Heart right ventricle (tissue), 16 donors: ENCODE data around the gene FADD. TPM values are rescaled to one million over a fixed set of nuclear protein-coding genes. Genes with fewer than 3 reads are reported as not detected.

Source experiments
- ATAC-seq, 8 donors: fragments of 200-7000 bp; cut with Tn5 transposase; one replicate each; pipeline ENCODE4 v1.9.1; 2020; ENCODE audit warnings: mild to moderate bottlenecking in 8 of 8, moderate library complexity in 8 of 8, moderate number of reproducible peaks in 1 of 8
- DNase-seq, 2 donors: peaks; one replicate each; pipeline ENCODE4 v3.0.0-alpha.2; 2020
- H3K27ac ChIP-seq, 10 donors: fragments of 200-600 bp; sonication (generic) in 2 of 10; one replicate each; pipeline versions ENCODE4 v1.5.0 to v1.8.0; 2020 to 2022; ENCODE audit warnings: mild to moderate bottlenecking in 3 of 10
- H3K27me3 ChIP-seq, 7 donors: fragments of 200-600 bp; one replicate each; pipeline ENCODE4 v1.8.0; 2021 to 2022; ENCODE audit warnings: mild to moderate bottlenecking in 2 of 7
- H3K36me3 ChIP-seq, 9 donors: fragments of 200-600 bp; sonication (generic) in 1 of 9; one replicate each; pipeline versions ENCODE4 v1.5.0 to v1.8.0; 2020 to 2022; ENCODE audit warnings: mild to moderate bottlenecking in 2 of 9
- H3K4me1 ChIP-seq, 9 donors: fragments of 200-600 bp; sonication (generic) in 1 of 9; one replicate each; pipeline versions ENCODE4 v1.5.0 to v1.8.0; 2020 to 2022; ENCODE audit warnings: mild to moderate bottlenecking in 4 of 9
- H3K4me3 ChIP-seq, 10 donors: fragments of 200-600 bp; sonication (generic) in 2 of 10; one replicate each; pipeline versions ENCODE4 v1.5.0 to v1.8.0; 2020 to 2022; ENCODE audit warnings: mild to moderate bottlenecking in 7 of 10, moderate library complexity in 2 of 10
- H3K9me3 ChIP-seq, 11 donors: fragments of 200-600 bp in 10 of 11; sonication (generic) in 2 of 11; one replicate each; pipeline versions ENCODE4 v1.5.0 to v1.8.0; 2013 to 2022; ENCODE audit warnings: mild to moderate bottlenecking in 2 of 11, control low read depth in 1 of 11, moderate library complexity in 1 of 11
- WGBS, 2 donors: extraction: QIAGEN DNeasy Blood & Tissue Kit; methylation state at CpG; one replicate each; pipeline ENCODE4 v1.1.7; 2013; ENCODE audit warnings: inconsistent platforms in 1 of 2; 5-methylcytosine and 5-hydroxymethylcytosine counted together
- intact Hi-C, 10 donors: fragments of 100-400 bp; cut with DNase I; formaldehyde crosslinking; loops; one replicate each; pipeline versions ENCODE4 v1.11.1 to v1.14.2; 2022
- polyA plus RNA-seq, 2 donors: library from polyadenylated mRNA; stranded (reverse); fragments of 200-250 nt; gene quantifications; one replicate each; pipeline ENCODE4 v1.2.3, GENCODE V29; 2013
- total RNA-seq, 10 donors: library from RNA; stranded (reverse); fragmentation: NEBNext Ultra II Directional in 3 of 10; extraction: Animal tissue kit (Norgen Biotek cat#: 25700) in 3 of 10; gene quantifications; one replicate each; pipeline versions ENCODE4 v1.2.1 to v1.2.4, GENCODE V29; 2021 to 2023
- TF ChIP-seq, protein P1 (sequence below), 9 donors: fragments of 200-600 bp; sonication (generic) in 2 of 9; IDR thresholded peaks; one replicate each; pipeline versions ENCODE4 v1.5.0 to v1.8.0; 2021 to 2022; ENCODE audit warnings: antibody characterized with exemption in 9 of 9, mild to moderate bottlenecking in 5 of 9, moderate library complexity in 1 of 9
- donor health status: Arrhythmogenic right ventricular cardiomyopathy.
- donor health status: ischemic (EF 13 %, LVEDD 7.1; RV severe dilation, severe dysfunction).
- donor health status: healthy with polysubstance abuse.
- donor health status: DM: no; HTN: yes; CAD: no.
- donor health status: DM: no; HTN: no; CAD: no.
- donor health status: ischemic (EF 25% LVEDD 6.9; RV normal size, moderate dysfunction).
- donor health status: ischemic (EF 25% LVEDD 5.7; RV mildly dilated, moderate dysfunction).
- donor health status: healthy.
- donor health status: DM: yes; HTN: yes; CAD: no.
- donor health status: Ischemic cardiomyopathy.
- donor health status: ischemic (EF 35%, LVEDD 5.7; RV mildly dilated, moderate dysfunction).
- donor health status: nonischemic (EF 11% LVEDD 7.7; RV severe dilation, severe dysfunction).
- donor health status: DM: yes; HTN: yes; CAD: no.
- donor health status: PGD.
- donor health status: ischemic (EF 29% LVEDD 5.4; RV normal size, mild dysfunction).
- donor health status: nonischemic (EF 23%, LVEDD 6.1; RV moderate dilation, normal function).

The FADD gene
- total and polyA plus RNA-seq, 12 donors, result 4.8 to 16.9 (median 9.0) TPM

DNA sequence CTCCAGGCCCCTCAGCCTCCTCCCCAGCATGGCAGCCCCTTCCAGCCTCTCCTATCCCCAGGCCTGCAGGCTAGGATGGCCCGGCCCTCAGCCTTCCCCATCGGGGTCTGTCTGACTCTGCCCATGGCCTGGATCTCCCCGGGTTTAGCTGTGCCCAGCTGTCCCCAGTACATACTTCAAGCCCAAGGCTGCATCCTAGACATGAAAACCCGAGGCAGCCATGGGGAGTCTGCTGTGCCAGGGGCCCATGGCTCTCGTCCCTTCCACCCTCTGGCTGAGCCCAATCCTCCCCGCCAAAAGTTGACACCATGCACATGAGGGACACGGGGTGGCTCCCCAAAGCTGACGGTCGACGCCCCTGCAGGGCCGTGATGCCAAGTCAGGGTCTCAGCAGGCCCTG lies 22.2 kb upstream of the FADD start:
- no peaks in the 10 kb centered on the region for H3K4me1 ChIP-seq
- 85 to 87% methylated on average over 11 of the region's 11 CpGs for WGBS, 2 donors
- no peaks in the 10 kb centered on the region for H3K9me3 ChIP-seq
- H3K4me3 ChIP-seq, result no peak overlapping the region
- peaks cover 0 to 66% (median 0%) of the 10 kb centered on the region in 9 donors for H3K36me3 ChIP-seq
- no peak overlapping the region for H3K27ac ChIP-seq
- no peak for ATAC-seq
- intact Hi-C loops, result no loop called here
- TF ChIP-seq, protein P1, sequence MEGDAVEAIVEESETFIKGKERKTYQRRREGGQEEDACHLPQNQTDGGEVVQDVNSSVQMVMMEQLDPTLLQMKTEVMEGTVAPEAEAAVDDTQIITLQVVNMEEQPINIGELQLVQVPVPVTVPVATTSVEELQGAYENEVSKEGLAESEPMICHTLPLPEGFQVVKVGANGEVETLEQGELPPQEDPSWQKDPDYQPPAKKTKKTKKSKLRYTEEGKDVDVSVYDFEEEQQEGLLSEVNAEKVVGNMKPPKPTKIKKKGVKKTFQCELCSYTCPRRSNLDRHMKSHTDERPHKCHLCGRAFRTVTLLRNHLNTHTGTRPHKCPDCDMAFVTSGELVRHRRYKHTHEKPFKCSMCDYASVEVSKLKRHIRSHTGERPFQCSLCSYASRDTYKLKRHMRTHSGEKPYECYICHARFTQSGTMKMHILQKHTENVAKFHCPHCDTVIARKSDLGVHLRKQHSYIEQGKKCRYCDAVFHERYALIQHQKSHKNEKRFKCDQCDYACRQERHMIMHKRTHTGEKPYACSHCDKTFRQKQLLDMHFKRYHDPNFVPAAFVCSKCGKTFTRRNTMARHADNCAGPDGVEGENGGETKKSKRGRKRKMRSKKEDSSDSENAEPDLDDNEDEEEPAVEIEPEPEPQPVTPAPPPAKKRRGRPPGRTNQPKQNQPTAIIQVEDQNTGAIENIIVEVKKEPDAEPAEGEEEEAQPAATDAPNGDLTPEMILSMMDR (IDR thresholded peaks at IDR 0.05), result no peak
- peaks cover 0 to 4% (median 0%) of the 10 kb centered on the region in 7 donors for H3K27me3 ChIP-seq
- DNase-seq, result no peak

DNA sequence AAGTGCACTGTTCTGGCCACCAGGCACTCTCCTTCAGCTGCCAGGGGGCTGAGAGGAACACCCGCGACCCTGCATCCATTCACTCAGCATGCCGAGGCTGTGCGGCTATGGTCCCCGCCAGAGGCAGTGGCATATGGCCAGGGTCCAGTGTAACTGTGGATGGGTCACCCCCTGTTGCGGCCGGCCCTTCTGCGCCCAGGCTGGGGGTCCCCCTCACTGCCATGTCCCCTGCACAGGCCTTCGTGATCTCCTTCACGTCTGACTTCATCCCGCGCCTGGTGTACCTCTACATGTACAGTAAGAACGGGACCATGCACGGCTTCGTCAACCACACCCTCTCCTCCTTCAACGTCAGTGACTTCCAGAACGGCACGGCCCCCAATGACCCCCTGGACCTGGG lies 20.8 kb upstream of the FADD start:
- Histone ChIP-seq H3K9me3 (no peaks in the 10 kb centered on the region), H3K27me3 (peaks cover 0 to 4% (median 0%) of the 10 kb centered on the region in 7 donors), H3K4me3 (no peak overlapping the region), H3K4me1 (no peaks in the 10 kb centered on the region), H3K27ac (no peak overlapping the region), H3K36me3 (peaks cover 0 to 73% (median 0%) of the 10 kb centered on the region in 9 donors)
- TF ChIP-seq, protein P1 (IDR thresholded peaks at IDR 0.05), result no peak
- intact Hi-C loops, result no loop called here
- WGBS, 2 donors, result 91 to 92% methylated on average over 18 of the region's 18 CpGs
- no peak for ATAC-seq
- no peak for DNase-seq

DNA sequence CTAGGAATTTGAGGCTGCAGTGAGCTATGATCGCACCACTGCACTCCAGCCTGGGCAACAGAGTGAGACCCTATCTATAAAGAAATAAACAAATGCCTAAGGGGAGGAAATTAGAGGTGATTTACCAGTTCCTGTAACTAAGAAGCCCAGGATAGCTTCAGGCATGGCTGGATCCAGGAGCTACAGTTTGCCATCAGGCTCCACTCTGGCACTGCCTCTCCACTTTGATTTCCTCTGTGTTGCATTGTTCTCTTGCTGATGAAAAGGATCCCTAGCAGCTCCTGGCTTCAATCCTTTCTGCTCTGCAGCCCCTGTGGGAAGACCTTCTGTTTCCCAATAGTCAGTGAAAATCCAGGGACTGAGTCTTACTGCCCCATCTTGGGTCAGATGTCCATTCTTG lies 20.1 kb upstream of the FADD start:
- Histone ChIP-seq H3K27me3 (peaks cover 0 to 4% (median 0%) of the 10 kb centered on the region in 7 donors), H3K9me3 (no peaks in the 10 kb centered on the region), H3K36me3 (peaks cover 0 to 70% (median 0%) of the 10 kb centered on the region in 9 donors), H3K4me1 (no peaks in the 10 kb centered on the region), H3K27ac (no peak overlapping the region), H3K4me3 (no peak overlapping the region)
- TF ChIP-seq, protein P1 (IDR thresholded peaks at IDR 0.05), result no peak
- no peak for DNase-seq
- intact Hi-C loops, result no loop called here
- ATAC-seq, result no peak
- 100% methylated on average over 1 of the region's 1 CpG for WGBS, 2 donors

DNA sequence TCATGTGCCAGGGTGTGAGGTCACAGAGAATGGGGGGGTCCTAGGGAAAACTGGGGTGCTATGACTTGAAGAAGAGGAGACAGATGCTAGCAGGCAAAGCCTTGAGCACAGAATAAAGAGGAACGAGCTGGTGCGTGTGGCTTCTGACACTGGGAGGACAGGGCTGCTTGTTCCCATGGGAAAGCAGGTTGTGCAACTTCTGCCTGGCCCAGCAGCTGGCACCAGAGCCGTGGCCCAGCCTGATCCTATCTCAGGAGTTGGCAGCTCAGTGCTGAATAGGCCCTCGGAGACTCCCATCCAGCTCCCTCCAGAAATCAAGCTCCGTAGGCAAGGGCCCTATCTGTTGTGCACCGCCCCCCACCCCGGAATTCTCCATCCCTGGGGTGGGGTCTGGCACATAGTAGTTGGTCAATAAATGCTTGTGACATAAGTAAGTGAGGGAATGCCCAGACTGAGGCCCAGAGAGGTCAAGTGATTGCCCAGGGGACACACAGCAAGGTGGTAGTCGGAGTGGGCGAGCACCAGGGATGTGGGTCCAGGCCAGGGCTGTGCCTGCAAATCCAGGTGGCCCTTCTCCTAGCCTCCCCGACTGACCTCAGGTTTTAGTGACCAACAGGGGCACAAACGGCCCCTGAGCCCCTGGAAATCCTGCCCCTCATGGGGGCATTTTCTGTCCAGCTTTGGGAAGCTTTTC lies 19.5 kb upstream of the FADD start:
- Histone ChIP-seq H3K9me3 (no peaks in the 10 kb centered on the region), H3K27me3 (peaks cover 0 to 4% (median 0%) of the 10 kb centered on the region in 7 donors), H3K36me3 (peaks cover 0 to 66% (median 0%) of the 10 kb centered on the region in 9 donors), H3K27ac (no peak overlapping the region), H3K4me1 (no peaks in the 10 kb centered on the region), H3K4me3 (no peak overlapping the region)
- TF ChIP-seq, protein P1 (IDR thresholded peaks at IDR 0.05), result no peak
- ATAC-seq, result peak in 1 of 8 donors; percentile 19
- intact Hi-C loops, result no loop called here
- no peak for DNase-seq
- WGBS, 2 donors, result 83 to 89% methylated on average over 11 of the region's 11 CpGs
